RPMI7951 (cell line): ENCODE data around the gene SGCD. TPM values are rescaled to one million over a fixed set of nuclear protein-coding genes. Genes with fewer than 3 reads are reported as not detected.
A peak's percentile ranks its signal among the peaks of the same experiment; 100 is the strongest.

Source experiments
- DNase-seq: peaks from one replicate; pipeline ENCODE4 v3.0.0-alpha.2; 2012; ENCODE audit warnings: low read depth
- total RNA-seq: library from RNA; depleted of rRNA; stranded (reverse); fragments of >200 nt; shearing (Covaris generic); gene quantifications from 2 replicates; pipeline ENCODE4 v1.2.3, GENCODE V29; 2014

Gene SGCD
- total RNA-seq, 1 experiment from 2014 or later = 6.7 TPM

- no peak for DNase-seq
These were observed 359.8 kb downstream of the SGCD start for GRCh38 chr5:156686796-156687195.

- DNase-seq = no peak
These were observed 360.6 kb downstream of the SGCD start for GRCh38 chr5:156687514-156687913.

GRCh38 chr5:156691572-156691971, 364.6 kb downstream of the SGCD start:
- DNase-seq = no peak

- DNase-seq = no peak
These were observed 366.1 kb downstream of the SGCD start for GRCh38 chr5:156693113-156693512.

- DNase-seq = no peak
These were observed 367.6 kb downstream of the SGCD start for GRCh38 chr5:156694598-156694997.

GRCh38 chr5:156695774-156696173, 368.8 kb downstream of the SGCD start:
- DNase-seq = no peak

GRCh38 chr5:156698323-156698722, 371.4 kb downstream of the SGCD start:
- no peak for DNase-seq

GRCh38 chr5:156699147-156699546, 372.2 kb downstream of the SGCD start:
- DNase-seq = no peak

GRCh38 chr5:156704139-156704538, 377.2 kb downstream of the SGCD start:
- DNase-seq = no peak

GRCh38 chr5:156706631-156707030, 379.7 kb downstream of the SGCD start:
- no peak for DNase-seq

GRCh38 chr5:156707750-156708149, 380.8 kb downstream of the SGCD start:
- no peak for DNase-seq

- peak; percentile 33 for DNase-seq
These were observed 388.3 kb downstream of the SGCD start for GRCh38 chr5:156715287-156715686.

- no peak for DNase-seq
These were observed 389.8 kb downstream of the SGCD start for GRCh38 chr5:156716591-156717380.

GRCh38 chr5:156718985-156719384, 392.0 kb downstream of the SGCD start:
- no peak for DNase-seq

GRCh38 chr5:156722358-156722757, 395.4 kb downstream of the SGCD start:
- no peak for DNase-seq

- no peak for DNase-seq
These were observed 408.5 kb downstream of the SGCD start for GRCh38 chr5:156735477-156735876.

GRCh38 chr5:156741516-156741915, 414.6 kb downstream of the SGCD start:
- DNase-seq = no peak

GRCh38 chr5:156753846-156754245, 426.9 kb downstream of the SGCD start:
- no peak for DNase-seq

GRCh38 chr5:156755421-156756087, 428.6 kb downstream of the SGCD start:
- DNase-seq = no peak

GRCh38 chr5:156758011-156758791, 431.2 kb downstream of the SGCD start:
- DNase-seq = no peak

- DNase-seq = no peak
These were observed 432.2 kb downstream of the SGCD start for GRCh38 chr5:156759156-156759555.

- DNase-seq = no peak
These were observed 435.8 kb downstream of the SGCD start for GRCh38 chr5:156762771-156763170.
